ENCODE data around the gene CS. TPM values are rescaled to one million over a fixed set of nuclear protein-coding genes. Genes with fewer than 3 reads are reported as not detected.
"Not testable (repeated sequence)": the region's sequence is repeated elsewhere in the genome, so short reads cannot be mapped to it uniquely, and the experiment has no call there.

CS gene
- total and polyA plus RNA-seq, 2 experiments from 2014 or later, result 83.2 to 111 TPM

DNA sequence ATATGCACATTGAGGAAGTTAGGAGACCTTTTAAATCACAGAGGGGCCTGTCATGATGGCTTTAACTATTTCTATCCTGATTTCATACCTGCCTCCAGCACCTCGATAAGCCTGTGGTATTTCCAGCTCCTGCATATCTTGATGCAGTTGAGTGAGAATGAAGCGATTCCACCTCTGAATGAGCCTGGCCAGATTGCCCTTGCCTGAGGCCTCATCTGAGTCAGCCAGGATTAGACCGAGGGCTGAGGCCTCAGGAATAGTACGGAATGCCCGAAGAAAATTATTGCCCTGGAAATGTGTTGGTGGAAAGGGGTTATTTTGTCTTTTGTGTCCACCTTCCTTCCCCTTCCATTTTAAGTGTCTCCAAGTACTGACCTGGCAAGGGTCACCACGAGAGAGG is 24.1 kb upstream of the CS start:
- Histone ChIP-seq H3K27ac (peak overlapping the region; percentile 70), H3K9me3 (ENCODE audit: low read depth) (no peaks in the 10 kb centered on the region), H3K4me2 (no peak overlapping the region), H3K36me3 (replicated peaks; ENCODE audit: insufficient read depth, low read depth) (no peaks in the 10 kb centered on the region), H3K79me2 (no peaks in the 10 kb centered on the region), H4K20me1 (ENCODE audit: insufficient read depth, poor library complexity, severe bottlenecking) (no peaks in the 10 kb centered on the region), H2AFZ (no peak overlapping the region), H3K4me3 (no peak overlapping the region), H3K27me3 (no peaks in the 10 kb centered on the region), H3K9me2 (replicated peaks; ENCODE audit: insufficient read depth) (no peaks in the 10 kb centered on the region), H3K4me1 (ENCODE audit: insufficient read depth) (no peaks in the 10 kb centered on the region)
- DNase-seq (ENCODE audit: low spot score), result no peak
- TF ChIP-seq EZH2 (IDR thresholded peaks at IDR 0.05; ENCODE audit: borderline replicate concordance), result no peak
- no peak for TF ChIP-seq EZH2phosphoT487 (IDR thresholded peaks at IDR 0.05; ENCODE audit: low read depth, severe bottlenecking, unreplicated experiment)
- TF ChIP-seq CTCF (IDR thresholded peaks at IDR 0.05; ENCODE audit: poor library complexity), result no peak
- 80% methylated on average over 6 of the region's 6 CpGs for WGBS (ENCODE audit: low lambda C conversion rate, missing lambda C conversion rate)

DNA sequence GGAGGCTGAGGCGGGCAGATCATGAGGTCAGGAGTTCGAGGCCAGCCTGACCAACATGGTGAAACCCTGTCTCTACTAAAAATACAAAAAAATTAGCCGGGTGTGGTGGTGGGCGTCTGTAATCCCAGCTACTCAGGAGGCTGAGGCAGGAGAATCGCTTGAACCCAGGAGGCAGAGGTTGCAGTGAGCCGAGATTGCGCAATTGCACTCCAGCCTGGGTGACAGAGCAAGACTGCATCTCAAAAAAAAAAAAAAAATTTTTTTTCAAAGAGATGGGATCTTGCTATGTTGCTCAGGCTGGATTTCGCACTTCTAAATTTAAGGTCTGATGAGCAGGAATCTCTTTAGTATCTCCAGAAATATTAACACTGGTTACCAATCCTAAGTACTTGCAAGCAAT is 21.5 kb upstream of the CS start:
- WGBS (ENCODE audit: low lambda C conversion rate, missing lambda C conversion rate), result 96% methylated on average over 8 of the region's 8 CpGs
- not testable (repeated sequence) for H2AFZ ChIP-seq; H3K4me2 ChIP-seq; H3K27me3 ChIP-seq; H3K4me1 ChIP-seq (ENCODE audit: insufficient read depth); H3K27ac ChIP-seq; DNase-seq (ENCODE audit: low spot score); H3K4me3 ChIP-seq; H3K79me2 ChIP-seq; H3K9me2 ChIP-seq (replicated peaks; ENCODE audit: insufficient read depth); H4K20me1 ChIP-seq (ENCODE audit: insufficient read depth, poor library complexity, severe bottlenecking); H3K9me3 ChIP-seq (ENCODE audit: low read depth); H3K36me3 ChIP-seq (replicated peaks; ENCODE audit: insufficient read depth, low read depth)

- no peak for DNase-seq (ENCODE audit: low spot score)
- Histone ChIP-seq H3K4me2 (no peak overlapping the region), H3K27ac (no peak overlapping the region), H3K27me3 (no peaks in the 10 kb centered on the region), H2AFZ (no peak overlapping the region), H3K79me2 (peaks cover 2% of the 10 kb centered on the region), H3K36me3 (replicated peaks; ENCODE audit: insufficient read depth, low read depth) (no peaks in the 10 kb centered on the region), H3K4me1 (ENCODE audit: insufficient read depth) (no peaks in the 10 kb centered on the region), H3K9me3 (ENCODE audit: low read depth) (no peaks in the 10 kb centered on the region), H3K9me2 (replicated peaks; ENCODE audit: insufficient read depth) (no peaks in the 10 kb centered on the region), H4K20me1 (ENCODE audit: insufficient read depth, poor library complexity, severe bottlenecking) (no peaks in the 10 kb centered on the region), H3K4me3 (no peak overlapping the region)
- no peak for TF ChIP-seq CTCF (IDR thresholded peaks at IDR 0.05; ENCODE audit: poor library complexity)
- no peak for TF ChIP-seq EZH2 (IDR thresholded peaks at IDR 0.05; ENCODE audit: borderline replicate concordance)
- TF ChIP-seq EZH2phosphoT487 (IDR thresholded peaks at IDR 0.05; ENCODE audit: low read depth, severe bottlenecking, unreplicated experiment), result no peak
- WGBS (ENCODE audit: low lambda C conversion rate, missing lambda C conversion rate), result 96% methylated on average over 2 of the region's 2 CpGs
Observed at GRCh38 chr12:56321027-56321426, 20.9 kb upstream of the CS start.

GRCh38 chr12:56317675-56318074 is 17.5 kb upstream of the CS start:
- Histone ChIP-seq H3K4me3 (no peak overlapping the region), H3K27me3 (no peaks in the 10 kb centered on the region), H3K9me3 (ENCODE audit: low read depth) (no peaks in the 10 kb centered on the region), H2AFZ (no peak overlapping the region), H4K20me1 (ENCODE audit: insufficient read depth, poor library complexity, severe bottlenecking) (no peaks in the 10 kb centered on the region), H3K36me3 (replicated peaks; ENCODE audit: insufficient read depth, low read depth) (no peaks in the 10 kb centered on the region), H3K9me2 (replicated peaks; ENCODE audit: insufficient read depth) (no peaks in the 10 kb centered on the region), H3K79me2 (peaks cover 23% of the 10 kb centered on the region), H3K27ac (no peak overlapping the region), H3K4me1 (ENCODE audit: insufficient read depth) (no peaks in the 10 kb centered on the region), H3K4me2 (no peak overlapping the region)
- TF ChIP-seq EZH2phosphoT487 (IDR thresholded peaks at IDR 0.05; ENCODE audit: low read depth, severe bottlenecking, unreplicated experiment) (no peak), EZH2 (IDR thresholded peaks at IDR 0.05; ENCODE audit: borderline replicate concordance) (no peak)
- DNase-seq (ENCODE audit: low spot score), result no peak
- 90% methylated on average over 3 of the region's 3 CpGs for WGBS (ENCODE audit: low lambda C conversion rate, missing lambda C conversion rate)
